Osteocyte (in vitro differentiated cells): ENCODE measurements around the gene ZNF217. TPM values are rescaled to one million over a fixed set of nuclear protein-coding genes. Genes with fewer than 3 reads are reported as not detected.

ENCODE experiments used
- DNase-seq: peaks from one replicate; pipeline ENCODE4 v3.0.0; 2021; ENCODE audit warnings: mixed read lengths; ENCODE audit not compliant: unreplicated experiment; ENCODE audit errors: extremely low spot score
- H3K27ac Mint-ChIP-seq: one replicate; pipeline ENCODE4 v1.8.0; 2021; ENCODE audit warnings: mild to moderate bottlenecking, mixed read lengths; ENCODE audit not compliant: unreplicated experiment
- H3K27me3 Mint-ChIP-seq: one replicate; pipeline ENCODE4 v1.8.0; 2021; ENCODE audit warnings: mixed read lengths; ENCODE audit not compliant: unreplicated experiment
- H3K36me3 Mint-ChIP-seq: one replicate; pipeline ENCODE4 v1.8.0; 2021; ENCODE audit warnings: mixed read lengths; ENCODE audit not compliant: unreplicated experiment
- H3K4me1 Mint-ChIP-seq: one replicate; pipeline ENCODE4 v1.8.0; 2021; ENCODE audit warnings: mixed read lengths; ENCODE audit not compliant: unreplicated experiment
- H3K4me3 Mint-ChIP-seq: one replicate; pipeline ENCODE4 v1.8.0; 2021; ENCODE audit warnings: mild to moderate bottlenecking, moderate library complexity, mixed read lengths; ENCODE audit not compliant: unreplicated experiment
- H3K9me3 Mint-ChIP-seq: one replicate; pipeline ENCODE4 v1.8.0; 2021; ENCODE audit warnings: mixed read lengths; ENCODE audit not compliant: unreplicated experiment
- CTCF ChIP-seq: fragments of 200-600 bp; sonication (generic); IDR thresholded peaks from 2 replicates; pipeline ENCODE4 v1.5.0; 2021; ENCODE audit warnings: antibody characterized with exemption, mild to moderate bottlenecking, moderate library complexity
- total RNA-seq: library from RNA; stranded (reverse); gene quantifications from 2 replicates; pipeline ENCODE4 v1.2.1, GENCODE V29; 2021

The ZNF217 gene
- total RNA-seq, 1 donor from 2014 or later = 44.3 TPM

DNA sequence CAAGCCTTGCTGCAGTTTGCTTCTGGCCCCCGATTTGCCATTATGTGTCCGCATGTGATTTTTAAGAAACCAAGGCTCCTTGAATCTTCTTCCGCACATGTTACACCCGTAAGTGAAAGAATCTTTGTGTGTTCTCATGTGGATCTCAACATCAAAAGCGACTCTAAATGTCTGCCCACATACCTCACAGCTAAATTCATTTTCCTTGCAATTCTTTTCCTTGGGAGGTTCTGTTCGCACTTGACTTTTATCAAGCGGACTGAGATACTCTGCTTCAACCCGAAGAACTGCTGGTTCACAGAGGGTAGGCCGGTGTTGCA lies 11.4 kb downstream of the ZNF217 start:
- peaks cover 85% of the 10 kb centered on the region for H3K4me1 Mint-ChIP-seq
- no peak for TF ChIP-seq CTCF
- no peak for DNase-seq
- H3K27ac Mint-ChIP-seq = peak overlapping the region; percentile 88
- H3K36me3 Mint-ChIP-seq = peaks cover 36% of the 10 kb centered on the region
- no peak overlapping the region for H3K4me3 Mint-ChIP-seq
- no peaks in the 10 kb centered on the region for H3K27me3 Mint-ChIP-seq
- no peaks in the 10 kb centered on the region for H3K9me3 Mint-ChIP-seq

DNA sequence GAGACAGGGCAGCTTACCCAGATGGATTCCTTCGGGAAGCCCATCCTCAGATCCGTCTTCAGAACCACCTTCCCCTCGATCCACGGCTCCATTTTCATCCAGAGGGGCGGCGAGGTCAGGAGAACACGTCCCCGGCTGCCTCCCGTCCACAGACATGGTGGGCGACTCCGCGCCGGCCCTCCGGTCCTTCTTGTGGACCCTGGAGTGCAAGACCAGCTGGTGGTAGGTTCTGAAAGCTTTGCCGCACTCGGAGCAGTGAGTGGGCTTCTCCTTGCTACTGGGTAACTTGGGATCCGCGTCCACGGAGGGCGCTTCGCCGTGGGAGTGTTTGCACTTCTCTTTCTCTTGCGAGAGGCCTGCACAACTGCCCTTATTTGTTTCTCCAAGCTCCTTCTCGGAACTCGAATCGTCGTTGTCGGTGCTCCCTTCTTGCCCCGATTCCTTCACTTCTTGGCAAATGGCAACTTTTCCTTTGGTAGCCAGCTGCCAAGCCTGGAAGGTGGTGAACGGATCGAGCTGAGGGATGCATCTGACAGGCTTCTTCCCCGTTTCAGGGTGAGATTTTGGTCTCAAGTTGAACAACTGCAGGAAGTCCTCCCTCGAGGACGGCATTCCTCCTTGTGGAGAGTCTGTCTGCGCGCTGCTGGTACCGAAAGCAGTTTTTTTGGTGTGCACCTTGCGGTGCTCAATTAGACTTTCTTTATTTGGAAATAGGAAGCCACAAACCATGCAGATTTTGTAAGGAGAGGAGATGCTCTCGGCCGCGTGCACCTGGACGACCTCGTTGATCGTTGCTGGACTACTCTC lies 12.0 kb downstream of the ZNF217 start:
- Mint-ChIP-seq H3K9me3 (no peaks in the 10 kb centered on the region), H3K27me3 (no peaks in the 10 kb centered on the region)

DNA sequence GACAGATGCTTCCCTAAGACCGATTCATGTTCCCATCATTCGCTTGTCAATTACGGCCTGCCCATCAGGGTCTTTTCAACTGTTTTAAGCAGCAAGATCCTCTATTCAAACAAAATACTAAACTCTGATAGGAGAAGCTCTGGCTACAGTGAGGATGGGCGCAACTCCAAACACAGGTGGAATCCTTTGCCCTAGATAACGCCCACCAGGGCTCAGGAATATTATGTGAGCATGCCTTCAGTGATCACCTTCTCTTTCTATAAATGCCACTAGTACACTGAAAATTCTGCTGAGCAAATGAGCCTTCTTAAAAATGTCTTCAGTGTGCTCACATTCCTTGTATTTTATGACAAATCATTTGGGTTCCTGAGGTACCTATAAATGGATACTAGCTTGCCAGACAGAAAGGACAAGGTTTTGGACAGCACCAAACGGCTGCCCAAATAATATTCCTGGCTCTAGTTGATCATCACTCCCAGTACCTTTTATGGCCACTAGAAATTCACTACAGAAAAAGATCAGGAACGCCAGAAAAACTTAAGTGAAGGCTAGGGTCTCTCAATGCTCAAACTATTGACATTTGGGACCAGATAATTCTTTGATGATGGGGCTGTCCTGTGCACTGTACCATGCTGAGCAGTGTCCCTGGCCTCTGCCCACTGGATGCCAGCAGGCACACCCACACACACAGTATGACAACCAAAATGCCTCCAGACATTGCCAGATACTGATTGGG lies 13.1 kb downstream of the ZNF217 start:
- DNase-seq = peak; percentile 27
- Mint-ChIP-seq H3K36me3 (peaks cover 48% of the 10 kb centered on the region), H3K27ac (peak overlapping the region; percentile 79), H3K4me3 (no peak overlapping the region), H3K9me3 (no peaks in the 10 kb centered on the region), H3K4me1 (peaks cover 68% of the 10 kb centered on the region), H3K27me3 (no peaks in the 10 kb centered on the region)
- peak; percentile 10 for TF ChIP-seq CTCF

More for the DNA sequence above, 12.0 kb downstream of the ZNF217 start:
- peak; percentile 81 for DNase-seq
- no peak overlapping the region for H3K4me3 Mint-ChIP-seq
- no peak for TF ChIP-seq CTCF
- peak overlapping the region; percentile 88 for H3K27ac Mint-ChIP-seq
- peaks cover 79% of the 10 kb centered on the region for H3K4me1 Mint-ChIP-seq
- H3K36me3 Mint-ChIP-seq = peaks cover 39% of the 10 kb centered on the region

GRCh38 chr20:53579581-53580375 lies 13.9 kb downstream of the ZNF217 start:
- DNase-seq = peak; percentile 30
- H3K27ac Mint-ChIP-seq = peak overlapping the region; percentile 79
- no peaks in the 10 kb centered on the region for H3K9me3 Mint-ChIP-seq
- H3K27me3 Mint-ChIP-seq = no peaks in the 10 kb centered on the region
- no peak overlapping the region for H3K4me3 Mint-ChIP-seq
- H3K4me1 Mint-ChIP-seq = peaks cover 61% of the 10 kb centered on the region
- H3K36me3 Mint-ChIP-seq = peaks cover 51% of the 10 kb centered on the region
- no peak for TF ChIP-seq CTCF

GRCh38 chr20:53579266-53579580 lies 14.4 kb downstream of the ZNF217 start:
- peak overlapping the region; percentile 33 for H3K4me3 Mint-ChIP-seq

More at GRCh38 chr20:53579266-53579580, 14.4 kb downstream of the ZNF217 start:
- H3K9me3 Mint-ChIP-seq = no peaks in the 10 kb centered on the region
- H3K27ac Mint-ChIP-seq = peak overlapping the region; percentile 79
- H3K36me3 Mint-ChIP-seq = peaks cover 57% of the 10 kb centered on the region
- H3K4me1 Mint-ChIP-seq = peaks cover 56% of the 10 kb centered on the region
- H3K27me3 Mint-ChIP-seq = no peaks in the 10 kb centered on the region
- DNase-seq = no peak
- TF ChIP-seq CTCF = no peak
